LNCAP (cell line): ENCODE results near the gene SLC35F3.

ENCODE experiments used
- TF ChIP-seq, protein P1 (sequence below): fragments of 450-650 bp; IDR thresholded peaks from 2 replicates; pipeline ENCODE4 v1.5.1; 2017; ENCODE audit warnings: mild to moderate bottlenecking

The SLC35F3 gene

DNA sequence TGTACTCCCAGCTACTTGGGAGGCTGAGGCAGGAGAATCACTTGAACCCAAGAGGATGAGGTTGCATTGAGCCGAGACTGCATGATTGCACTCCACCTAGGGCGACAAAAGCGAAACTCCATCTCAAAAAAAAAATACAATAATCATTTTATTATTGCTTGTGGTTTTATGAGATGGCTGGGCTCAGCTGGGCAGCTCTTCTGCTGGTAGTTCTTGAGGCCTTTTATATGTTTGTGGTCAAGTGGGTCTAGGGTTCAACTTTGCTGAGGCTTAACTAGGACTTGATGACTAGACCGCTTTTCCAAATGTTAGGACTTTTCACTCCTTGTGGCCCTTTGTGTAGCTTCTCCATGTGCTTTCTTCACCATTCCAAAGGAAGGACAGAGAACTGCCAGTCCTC lies 53.2 kb downstream of the SLC35F3 start:
- TF ChIP-seq, protein P1, sequence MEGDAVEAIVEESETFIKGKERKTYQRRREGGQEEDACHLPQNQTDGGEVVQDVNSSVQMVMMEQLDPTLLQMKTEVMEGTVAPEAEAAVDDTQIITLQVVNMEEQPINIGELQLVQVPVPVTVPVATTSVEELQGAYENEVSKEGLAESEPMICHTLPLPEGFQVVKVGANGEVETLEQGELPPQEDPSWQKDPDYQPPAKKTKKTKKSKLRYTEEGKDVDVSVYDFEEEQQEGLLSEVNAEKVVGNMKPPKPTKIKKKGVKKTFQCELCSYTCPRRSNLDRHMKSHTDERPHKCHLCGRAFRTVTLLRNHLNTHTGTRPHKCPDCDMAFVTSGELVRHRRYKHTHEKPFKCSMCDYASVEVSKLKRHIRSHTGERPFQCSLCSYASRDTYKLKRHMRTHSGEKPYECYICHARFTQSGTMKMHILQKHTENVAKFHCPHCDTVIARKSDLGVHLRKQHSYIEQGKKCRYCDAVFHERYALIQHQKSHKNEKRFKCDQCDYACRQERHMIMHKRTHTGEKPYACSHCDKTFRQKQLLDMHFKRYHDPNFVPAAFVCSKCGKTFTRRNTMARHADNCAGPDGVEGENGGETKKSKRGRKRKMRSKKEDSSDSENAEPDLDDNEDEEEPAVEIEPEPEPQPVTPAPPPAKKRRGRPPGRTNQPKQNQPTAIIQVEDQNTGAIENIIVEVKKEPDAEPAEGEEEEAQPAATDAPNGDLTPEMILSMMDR = no peak

DNA sequence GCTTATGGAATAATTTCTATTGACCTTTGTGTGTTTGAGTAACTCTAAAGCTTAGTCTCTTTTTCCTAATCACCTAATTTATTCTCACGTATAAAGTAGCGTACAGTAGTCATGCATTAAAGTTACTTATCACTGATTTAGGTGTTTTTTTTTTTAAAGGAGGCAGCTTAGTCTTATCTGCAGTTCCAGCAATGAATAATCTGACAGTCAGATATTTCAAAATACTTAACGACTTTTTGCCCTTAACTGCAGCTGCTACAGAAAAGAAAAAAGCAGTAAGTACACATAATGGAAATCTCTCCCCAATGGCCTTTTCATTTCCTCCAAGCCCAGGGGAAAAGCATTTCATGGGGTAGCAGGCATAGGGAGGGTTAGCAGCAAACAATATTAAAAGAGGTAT lies 54.6 kb downstream of the SLC35F3 start:
- TF ChIP-seq, protein P1 = no peak

DNA sequence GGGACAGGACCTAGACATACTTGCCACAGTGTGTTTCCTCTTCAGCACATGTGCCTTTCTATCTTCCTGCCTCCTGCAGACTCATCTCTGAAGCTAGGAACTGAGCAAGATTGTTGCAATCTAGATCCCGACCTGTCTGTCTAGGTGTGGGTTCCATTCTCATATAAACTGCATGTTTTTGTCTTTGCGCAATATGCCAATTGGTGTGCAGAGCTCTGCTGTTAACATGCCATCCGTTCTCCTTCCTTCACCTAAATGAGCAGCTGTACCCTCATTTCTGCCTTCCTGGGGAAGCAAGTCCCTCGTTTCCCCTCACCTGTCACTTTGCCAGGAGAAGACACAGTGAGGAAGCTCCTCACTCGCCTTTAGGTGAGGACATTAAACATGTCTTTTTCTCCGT lies 55.5 kb downstream of the SLC35F3 start:
- TF ChIP-seq, protein P1 = no peak

- TF ChIP-seq, protein P1 = no peak
Observed at GRCh38 chr1:233960386-233960785, 55.9 kb downstream of the SLC35F3 start.

GRCh38 chr1:233962878-233963277 lies 58.4 kb downstream of the SLC35F3 start:
- TF ChIP-seq, protein P1 = no peak

GRCh38 chr1:233965856-233966255 lies 61.4 kb downstream of the SLC35F3 start:
- TF ChIP-seq, protein P1 = no peak

GRCh38 chr1:233971753-233972152 lies 67.3 kb downstream of the SLC35F3 start:
- TF ChIP-seq, protein P1 = no peak

DNA sequence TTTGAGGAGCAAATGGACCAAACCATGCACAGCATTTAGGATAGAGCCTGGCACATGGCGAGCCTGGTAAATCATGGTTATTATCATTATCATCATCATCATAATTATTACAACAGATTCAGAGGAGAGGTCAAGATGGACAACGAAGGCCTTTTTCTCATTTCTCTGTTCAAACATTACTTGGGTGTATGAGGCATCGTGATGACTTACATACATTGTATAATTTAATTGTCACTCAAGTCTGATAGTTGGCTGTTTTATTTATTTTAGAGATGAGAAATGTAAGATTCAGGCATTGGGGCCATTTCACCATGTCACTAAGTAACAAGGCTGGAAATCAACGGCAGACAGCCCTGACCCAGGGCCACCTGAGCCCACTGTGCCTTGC lies 68.1 kb downstream of the SLC35F3 start:
- TF ChIP-seq, protein P1 = no peak
